ENCODE data around the gene CES3.
"Not testable (repeated sequence)": the region's sequence is repeated elsewhere in the genome, so short reads cannot be mapped to it uniquely, and the experiment has no call there.

Gene CES3

DNA sequence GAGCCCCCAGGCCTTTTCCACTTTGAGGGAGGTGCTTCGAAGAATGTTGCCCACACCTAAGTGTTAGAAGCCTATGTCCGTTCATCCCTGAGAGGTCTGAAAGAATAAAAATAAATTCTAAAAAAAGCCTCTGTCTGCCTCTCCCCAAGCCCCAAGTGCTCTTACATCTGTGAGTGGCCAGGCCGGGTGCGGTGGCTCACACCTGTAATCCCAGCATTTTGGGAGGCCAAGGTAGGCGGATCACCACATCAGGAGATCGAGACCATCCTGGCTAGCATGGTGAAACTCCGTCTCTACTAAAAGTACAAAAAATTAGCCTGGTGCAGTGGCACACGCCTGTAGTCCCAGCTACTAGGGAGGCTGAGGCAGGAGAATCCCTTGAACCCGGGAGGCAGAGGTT lies 16.1 kb upstream of the CES3 start:
- not testable (repeated sequence) for DNase-seq (ENCODE audit: low read depth in 2 of 2)

DNA sequence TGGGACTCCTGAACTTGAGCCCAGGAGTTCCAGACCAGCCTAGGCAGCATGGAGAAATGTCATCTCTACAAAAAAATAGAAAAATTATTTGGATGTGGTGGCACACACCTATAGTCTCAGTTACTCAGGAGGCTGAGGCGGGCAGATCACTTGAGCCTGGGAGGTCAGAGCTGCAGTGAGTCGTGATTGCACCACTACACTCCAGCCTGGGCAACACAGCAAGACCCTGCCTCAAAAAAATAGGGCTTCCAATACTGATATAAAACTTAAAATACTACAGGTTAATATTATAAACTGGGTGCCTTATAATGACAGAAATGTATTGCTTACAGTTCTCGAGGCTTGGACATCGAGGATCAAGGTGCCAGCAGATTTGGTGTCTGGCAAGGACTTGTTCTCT lies 15.1 kb upstream of the CES3 start:
- DNase-seq (ENCODE audit: low read depth in 2 of 2), result no peak

DNA sequence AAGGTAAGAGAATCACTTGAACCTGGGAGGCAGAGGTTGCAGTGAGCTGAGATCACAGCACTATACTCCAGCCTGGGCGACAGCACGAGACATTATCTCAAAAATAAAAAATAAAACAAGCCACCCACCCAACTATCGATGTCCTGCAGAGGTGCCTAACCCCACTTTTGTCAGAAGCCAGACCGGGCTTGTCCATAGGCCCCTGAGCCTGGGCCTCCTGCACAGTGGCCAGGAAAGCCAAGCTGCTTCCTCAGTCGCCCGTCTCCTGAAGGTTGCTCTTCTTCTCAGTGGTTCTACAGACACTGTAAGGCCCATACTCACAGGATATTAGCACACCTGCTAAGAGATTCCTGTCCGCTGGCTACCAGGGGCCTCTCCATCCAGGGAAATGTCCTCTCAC lies 14.5 kb upstream of the CES3 start:
- no peak for DNase-seq (ENCODE audit: low read depth in 2 of 2)

DNA sequence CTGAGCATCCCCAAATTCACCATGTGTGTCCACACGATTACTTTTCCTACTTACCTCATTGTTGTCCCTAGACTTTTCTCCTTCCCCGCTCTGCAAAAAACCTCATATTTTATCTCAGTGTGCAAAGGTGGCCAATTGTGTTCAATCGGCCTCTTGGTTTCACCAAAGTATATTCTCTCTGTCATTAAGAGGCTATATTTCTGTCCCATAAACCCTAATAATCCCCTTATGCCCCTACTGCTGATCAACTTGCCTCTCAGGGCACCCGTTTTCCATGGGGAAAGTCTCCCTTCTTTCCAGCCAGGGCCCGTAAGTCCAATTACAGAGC lies 14.1 kb upstream of the CES3 start:
- DNase-seq (ENCODE audit: low read depth in 2 of 2), result no peak

DNA sequence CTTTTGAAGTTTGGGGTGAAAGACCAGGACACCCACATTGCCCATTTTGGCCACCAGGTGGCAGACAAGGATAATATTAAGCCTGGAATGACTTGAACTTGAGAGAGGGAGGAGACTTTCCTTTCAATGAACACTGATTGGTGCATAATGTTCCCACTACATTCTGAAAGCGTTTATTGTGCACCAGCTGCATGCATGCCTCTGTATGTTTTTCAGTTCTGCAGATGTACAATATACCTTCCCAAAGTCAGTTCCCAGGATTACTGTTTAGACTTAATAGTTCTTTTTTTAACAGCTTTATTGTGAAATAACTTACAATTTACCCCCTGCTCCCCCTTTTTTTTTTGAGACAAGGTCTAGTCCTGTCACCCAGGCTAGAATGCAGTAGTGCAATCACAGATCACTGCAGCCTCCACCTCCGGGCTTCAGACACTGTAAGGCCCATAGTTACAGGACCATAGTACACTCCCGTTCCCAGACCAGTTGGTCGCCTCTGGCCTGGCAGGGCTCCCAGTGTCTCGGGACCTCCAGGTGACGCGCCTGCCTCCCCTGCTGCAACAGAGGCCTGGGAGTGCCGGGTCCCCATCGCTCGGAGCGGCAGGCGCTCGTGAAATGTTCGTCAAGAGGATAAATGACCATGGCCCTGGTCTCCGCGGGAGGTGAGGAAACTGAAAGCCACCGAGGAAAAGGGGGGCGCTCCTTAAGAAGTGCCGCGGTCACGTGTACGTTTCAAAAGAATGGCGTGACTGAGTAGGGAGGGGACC lies 13.6 kb upstream of the CES3 start:
- peak; percentile 75 to 84 for DNase-seq (ENCODE audit: low read depth in 2 of 2)

DNA sequence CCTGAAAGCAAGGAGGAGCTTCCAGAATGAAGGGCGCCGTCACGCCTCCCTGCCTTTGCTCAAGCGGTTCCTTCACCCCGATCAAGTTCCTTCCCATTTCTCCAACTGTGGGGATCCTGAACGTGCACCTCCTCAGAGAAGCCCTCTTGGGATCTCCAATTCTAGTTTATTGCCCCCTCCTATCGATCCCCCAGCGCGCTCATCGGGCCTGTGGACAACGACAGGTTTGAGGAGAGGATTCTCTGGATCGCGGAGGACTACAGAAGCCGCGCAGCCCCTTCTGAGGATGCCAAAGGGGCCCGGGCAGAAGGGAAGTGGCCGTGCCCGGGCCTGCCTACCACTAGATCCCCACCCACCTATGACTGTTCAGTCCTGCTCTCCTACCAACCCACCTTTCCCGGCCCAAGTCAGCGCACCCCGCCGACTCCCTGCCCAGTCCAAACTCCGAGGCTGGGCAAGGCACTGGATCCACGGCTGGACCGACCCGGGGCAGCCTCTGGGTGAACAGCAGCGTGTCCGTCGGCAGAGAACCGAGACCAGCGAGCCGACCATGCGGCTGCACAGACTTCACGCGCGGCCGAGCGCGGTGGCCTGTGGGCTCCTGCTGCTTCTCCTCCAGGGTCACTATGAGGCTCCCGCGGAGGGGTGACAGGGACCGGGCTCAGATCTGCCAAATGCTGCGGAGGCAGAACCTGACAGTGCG lies 12.8 kb upstream of the CES3 start:
- no peak for DNase-seq (ENCODE audit: low read depth in 2 of 2)

DNA sequence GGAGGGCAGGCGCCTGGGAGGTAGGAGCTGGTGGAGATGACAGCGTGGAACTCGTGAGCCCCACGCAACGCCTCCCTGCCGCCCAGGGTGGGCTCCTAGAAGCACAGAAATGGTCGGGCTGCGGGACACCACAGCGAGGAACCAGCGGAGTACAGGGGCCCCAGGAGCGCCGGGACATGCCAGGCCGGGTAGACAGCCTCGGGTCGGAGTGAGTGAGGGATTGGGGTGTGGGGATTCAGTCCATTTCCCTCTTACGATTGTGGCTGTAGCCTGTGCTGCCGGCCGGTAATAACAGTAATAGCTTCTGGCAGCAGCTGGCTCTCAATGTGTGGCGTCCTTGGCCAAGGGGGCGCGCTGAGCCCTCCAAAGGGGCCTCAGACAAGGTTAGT lies 12.2 kb upstream of the CES3 start:
- no peak for DNase-seq (ENCODE audit: low read depth in 2 of 2)

DNA sequence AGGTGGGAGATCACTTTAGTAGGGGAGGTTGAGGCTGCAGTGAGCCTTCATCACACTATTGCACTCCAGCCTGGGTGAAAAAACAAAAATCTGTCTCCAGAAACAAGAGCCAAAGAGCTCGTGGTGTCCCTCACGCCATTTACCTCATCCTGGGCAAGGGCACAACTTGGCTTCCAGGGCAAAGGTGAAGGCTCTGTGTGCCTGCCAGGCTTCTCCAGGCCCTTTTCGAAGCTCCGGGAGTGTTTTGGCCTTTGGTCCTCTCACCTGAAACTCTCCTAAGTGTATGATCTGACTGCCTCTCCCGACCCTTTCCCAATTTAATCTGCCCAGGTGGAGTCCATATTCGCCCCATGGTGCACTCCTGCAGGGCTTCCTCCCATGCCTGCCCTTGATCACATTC lies 11.6 kb upstream of the CES3 start:
- no peak for DNase-seq (ENCODE audit: low read depth in 2 of 2)

DNA sequence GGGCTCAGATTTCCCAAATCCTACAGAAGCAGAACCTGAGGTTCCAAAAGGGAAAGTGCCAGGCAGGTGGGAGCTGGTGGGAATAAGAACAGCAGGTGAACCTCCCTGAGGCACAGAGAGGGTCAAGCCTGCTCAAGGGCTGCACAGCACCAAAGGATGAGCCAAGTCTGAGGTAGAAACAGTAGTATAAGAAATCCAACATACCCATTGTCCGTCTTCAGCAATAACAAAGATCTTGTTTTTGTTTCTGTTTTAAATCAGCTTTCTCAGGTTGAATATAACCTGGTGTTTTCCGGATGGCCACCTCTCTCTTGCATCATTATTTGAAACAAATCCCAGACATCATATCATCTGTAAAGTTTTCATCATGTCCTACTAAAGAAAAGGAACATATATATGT lies 10.6 kb upstream of the CES3 start:
- no peak for DNase-seq (ENCODE audit: low read depth in 2 of 2)

DNA sequence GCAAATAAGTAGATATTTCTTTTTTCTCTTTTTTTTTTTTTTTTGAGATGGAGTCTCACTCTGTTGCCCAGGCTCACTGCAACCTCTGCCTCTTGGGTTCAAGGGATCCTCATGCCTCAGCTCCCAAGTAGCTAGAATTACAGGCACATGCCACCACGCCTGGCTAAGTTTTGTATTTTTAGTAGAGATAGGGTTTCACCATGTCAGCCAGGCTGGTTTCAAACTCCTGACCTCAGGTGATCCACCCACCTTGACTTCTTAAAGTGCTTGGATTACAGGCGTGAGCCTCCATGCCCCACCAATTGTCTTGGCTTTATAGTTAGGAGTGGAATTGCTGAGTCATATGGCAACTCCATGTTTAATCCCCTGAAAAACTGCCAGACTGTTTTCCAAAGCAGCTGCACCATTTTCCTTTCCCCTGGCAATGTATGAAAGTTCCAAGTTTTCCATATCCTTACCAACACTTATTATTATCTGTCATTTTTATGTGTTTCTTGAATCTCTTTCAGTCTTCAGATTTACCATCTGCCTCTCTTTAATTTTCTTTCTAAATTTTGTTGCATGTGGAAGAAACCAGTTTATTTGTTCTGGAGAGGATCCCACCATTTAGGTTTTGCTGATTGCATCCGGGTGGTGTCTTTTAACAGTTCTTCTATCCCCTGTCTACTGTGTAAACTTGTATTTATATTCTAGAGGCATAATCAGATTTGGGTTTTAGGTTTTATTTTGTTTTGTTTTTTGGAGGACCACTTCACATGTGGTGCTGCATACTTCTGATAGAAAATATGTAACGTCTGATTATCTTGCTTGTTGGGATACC lies 9.9 kb upstream of the CES3 start:
- DNase-seq (ENCODE audit: low read depth in 2 of 2), result no peak

DNA sequence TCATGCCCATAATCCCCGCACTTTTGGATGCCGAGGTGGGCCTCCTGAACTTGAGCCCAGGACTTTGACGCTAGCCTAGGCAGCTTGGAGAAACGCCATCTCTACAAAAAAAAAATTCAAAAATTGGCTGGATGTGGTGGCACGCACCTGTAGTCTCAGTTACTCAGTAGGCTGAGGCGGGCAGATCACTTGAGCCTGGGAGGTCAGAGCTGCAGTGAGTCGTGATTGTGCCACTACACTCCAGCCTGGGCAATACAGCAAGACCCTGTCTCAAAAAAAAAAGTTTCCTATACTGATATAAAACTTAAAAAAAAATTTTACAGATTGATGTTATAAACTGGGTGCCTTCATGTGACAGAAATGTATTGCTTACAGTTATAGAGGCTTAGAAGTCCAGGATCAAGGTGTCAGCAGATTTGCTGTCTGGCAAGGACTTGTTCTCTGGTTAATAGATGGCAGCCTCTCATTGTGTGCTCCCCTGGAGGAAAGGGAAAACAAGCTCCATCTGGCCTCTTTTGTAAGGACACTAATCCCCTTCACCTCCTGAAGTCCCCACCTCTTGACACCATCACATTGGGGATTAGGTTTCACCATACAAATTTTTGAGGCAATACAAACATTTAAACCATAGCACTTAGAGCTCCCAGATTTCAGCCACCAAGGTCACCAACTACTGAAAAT lies 8.5 kb upstream of the CES3 start:
- no peak for DNase-seq (ENCODE audit: low read depth in 2 of 2)

DNA sequence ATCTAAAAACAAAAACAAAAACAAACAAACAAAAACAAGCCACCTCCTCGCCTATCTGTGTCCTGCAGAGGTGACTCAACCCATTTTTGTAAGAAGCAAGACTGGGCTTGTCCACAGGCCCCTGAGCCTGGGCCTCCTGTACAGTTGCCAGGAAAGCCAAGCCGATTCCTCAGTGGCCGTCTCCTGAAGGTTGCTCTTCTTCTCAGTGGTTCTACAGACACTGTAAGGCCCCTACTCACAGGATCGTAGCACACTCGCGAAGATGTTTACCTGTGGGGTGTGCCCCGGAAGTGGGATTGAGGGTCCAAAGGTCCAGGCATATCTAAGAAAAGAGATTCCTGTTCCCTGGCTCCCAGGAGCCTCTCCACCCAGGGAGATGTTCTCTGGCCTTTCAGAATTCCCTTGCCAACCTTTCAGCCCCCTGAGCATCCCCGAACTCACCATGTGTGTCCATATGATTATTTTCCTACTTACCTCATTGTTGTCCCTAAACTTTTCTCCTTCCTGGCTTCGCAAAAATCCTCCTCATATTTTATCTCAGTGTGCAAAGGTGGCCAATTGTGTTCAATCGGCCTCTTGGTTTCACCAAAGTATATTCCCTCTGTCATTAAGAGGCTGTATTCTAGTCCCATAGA lies 7.5 kb upstream of the CES3 start:
- DNase-seq (ENCODE audit: low read depth in 2 of 2), result no peak

DNA sequence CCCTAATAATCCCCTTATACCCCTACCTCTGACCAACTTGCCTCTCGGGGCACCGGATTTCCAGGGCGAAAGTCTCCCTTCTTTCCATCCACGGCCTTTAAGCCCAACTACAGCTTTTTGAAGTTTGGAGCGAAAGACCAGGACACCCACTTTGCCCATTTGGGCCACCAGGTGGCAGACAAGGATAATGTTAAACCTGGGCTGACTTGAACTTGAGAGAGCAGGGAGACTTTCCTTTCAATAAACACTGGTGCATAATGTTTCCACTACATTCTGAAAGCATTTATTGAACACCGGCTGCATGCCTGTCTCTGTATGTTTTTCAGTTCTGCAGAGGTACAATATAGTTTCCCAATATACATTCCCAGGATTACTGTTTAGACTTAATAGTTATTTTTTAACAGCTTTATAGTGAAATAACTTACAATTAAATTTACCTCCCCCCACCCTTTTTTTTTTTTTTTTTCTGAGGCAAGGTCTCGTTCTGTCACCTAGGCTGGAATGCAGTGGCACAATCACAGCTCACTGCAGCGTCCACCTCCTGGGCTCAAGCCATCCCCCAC lies 6.9 kb upstream of the CES3 start:
- peak; percentile 70 to 77 for DNase-seq (ENCODE audit: low read depth in 2 of 2)

DNA sequence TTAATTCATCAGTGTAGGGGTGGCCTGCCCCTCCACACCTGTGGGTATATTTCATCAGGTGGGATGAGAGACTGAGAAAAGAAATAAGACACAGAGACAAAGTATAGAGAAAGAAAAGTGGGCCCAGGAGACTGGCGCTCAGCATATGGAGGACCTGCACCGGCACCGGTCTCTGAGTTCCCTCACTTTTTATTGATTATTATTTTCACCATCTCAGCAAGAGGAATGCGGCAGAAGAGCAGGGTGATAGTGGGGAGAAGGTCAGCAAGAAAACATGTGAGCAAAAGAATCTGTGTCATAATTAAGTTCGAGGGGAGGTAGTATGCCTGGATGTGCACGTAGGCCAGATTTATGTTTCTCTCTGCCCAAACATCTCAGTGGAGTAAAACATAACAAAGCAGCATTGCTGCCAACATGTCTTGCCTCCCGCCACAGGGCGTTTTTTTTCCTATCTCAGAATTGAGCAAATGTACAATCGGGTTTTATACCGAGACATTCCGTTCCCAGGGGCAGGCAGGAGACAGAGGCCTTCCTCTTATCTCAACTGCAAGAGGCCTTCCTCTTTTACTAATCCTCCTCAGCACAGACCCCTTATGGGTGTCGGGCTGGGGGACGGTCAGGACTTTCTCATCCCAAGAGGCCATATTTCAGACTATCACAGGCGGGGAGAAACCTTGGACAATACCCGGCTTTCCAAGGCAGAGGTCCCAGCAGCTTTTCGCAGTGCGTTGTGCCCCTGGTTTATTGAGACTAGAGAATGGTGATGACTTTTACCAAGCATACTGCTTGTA lies 5.5 kb upstream of the CES3 start:
- not testable (repeated sequence) for DNase-seq (ENCODE audit: low read depth in 2 of 2)

DNA sequence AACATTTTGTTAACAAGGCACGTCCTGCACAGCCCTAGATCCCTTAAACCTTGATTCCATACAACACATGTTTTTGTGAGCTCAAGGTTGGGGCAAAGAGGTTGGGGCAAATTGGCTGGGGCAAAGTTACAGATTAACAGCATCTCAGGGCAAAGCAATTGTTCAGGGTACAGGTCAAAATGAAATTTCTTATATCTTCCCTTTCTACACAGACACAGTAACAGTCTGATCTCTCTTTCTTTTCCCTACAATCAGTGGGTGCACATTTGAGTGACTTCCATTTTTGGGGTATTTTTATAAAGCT lies 5.0 kb upstream of the CES3 start:
- not testable (repeated sequence) for DNase-seq (ENCODE audit: low read depth in 2 of 2)

DNA sequence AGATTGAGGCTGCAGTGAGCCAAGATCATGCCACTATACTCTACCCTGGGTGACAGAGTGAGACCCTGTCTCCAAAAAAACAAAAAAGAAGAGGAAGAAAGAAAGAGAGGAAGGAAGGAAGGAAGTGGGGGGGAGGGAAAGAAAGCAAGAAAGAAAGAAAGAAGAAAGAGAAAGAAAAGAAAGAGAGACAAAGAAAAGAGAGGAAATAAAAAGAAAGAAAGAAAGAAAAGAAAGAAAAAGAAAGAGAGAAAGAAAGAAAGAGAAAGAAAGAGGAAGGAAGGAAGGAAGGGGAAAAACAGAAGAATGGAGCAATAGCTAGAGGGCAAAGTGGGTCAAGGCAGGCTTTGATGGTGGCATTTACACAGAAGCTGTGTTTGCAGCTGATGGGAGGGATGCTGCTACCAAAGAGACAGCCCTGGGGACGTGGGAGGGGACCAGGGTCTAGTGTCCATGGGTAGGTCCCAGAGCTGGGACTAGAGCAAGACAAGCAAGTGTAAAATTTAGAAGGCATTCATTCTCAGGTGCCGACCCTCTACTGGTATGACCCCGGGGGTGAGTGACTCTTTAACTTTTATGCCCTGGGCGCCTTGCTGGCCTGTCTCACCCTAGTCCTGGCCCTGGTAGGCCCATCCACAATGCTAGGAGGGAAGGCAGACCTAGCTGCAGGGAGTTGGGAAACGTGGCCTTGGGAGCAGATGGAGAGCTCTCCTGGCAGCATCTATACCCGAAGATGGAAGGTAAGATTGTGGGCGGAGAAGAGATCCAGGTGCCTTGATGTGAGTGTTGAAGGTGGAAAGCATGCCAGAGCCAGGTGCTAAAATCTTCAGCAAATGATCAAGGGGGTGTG lies 2.0 kb upstream of the CES3 start:
- DNase-seq (ENCODE audit: low read depth in 2 of 2), result no peak

DNA sequence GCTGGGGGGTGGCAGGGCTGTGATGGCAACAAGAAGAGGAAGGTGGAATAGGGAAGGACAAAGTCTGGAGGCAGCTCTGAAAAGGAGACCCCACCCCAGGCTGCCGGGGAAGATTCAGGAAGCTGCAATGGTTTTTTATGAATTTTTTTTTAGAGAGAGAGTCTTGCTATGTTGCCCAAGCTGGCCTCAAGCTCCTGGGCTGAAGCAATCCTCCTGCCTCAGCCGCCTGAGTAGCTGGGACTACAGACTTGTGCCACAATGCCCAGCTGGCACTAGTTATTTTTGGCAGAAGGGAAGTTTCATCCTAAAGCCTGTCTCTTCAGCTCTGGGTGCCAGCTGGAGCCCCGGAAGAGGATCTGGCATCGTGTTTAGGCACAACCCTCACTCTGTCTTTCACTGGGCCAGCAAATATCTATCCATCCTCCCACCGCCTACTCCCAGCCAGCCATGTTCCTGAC lies 1.3 kb upstream of the CES3 start:
- DNase-seq (ENCODE audit: low read depth in 2 of 2), result no peak

DNA sequence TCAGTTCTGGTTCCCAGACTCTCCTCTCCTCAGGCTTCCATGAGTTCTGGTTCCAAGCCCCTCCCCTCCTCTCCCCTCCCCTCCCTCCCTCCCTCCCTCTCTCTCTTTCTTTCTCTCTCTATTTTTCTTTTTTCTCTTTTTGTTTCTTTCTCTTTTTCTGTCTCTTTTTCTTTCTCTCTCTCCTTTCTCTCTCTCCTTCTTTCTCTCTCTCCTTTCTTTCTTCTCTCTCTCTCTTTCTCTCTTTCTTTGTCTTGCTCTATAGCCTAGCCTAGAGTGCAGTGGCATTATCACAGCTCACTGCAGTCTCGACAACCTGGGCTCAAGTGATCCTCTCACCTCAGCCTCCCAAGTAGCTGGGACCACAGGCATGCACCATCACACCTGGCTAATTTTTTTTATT lies 796 bp upstream of the CES3 start:
- no peak for DNase-seq (ENCODE audit: low read depth in 2 of 2)

DNA sequence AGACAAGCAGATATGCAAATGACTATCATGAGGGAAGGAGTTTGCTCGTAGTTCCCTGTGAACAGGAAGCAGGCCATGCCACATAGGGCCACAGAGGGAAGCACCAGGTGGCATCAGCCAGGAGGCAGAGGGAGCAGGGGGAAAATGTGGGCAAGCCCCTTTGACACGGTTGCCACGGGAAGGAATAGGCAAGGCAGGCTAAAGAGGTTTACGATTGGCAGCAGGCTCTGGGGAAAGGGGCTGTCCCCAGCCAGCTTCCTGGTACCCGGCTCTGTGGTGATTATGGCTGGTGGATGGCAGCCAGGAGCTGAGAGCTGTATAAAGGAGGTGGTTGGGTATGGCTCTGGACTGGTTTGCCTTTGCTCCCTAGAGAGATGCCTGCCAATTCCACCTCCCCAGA lies 848 bp downstream of the CES3 start:
- no peak for DNase-seq (ENCODE audit: low read depth in 2 of 2)

DNA sequence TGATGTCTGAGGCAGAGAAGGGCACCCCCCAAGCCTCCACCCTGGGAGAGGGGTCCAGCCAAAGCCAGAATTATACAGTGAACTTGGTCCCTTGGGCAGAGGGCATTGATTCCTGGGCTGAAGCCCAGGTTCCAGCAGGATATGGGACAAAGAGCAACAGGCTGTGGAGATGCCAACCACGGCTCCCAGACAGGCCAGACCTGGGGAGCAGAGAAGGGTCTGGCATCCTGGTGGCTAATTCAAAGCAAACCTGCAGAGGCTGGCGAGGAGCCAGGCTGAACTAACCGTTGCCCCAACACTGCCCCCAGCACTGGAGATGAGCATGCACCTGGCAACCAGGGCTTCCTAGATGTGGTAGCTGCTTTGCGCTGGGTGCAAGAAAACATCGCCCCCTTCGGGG lies 3.0 kb downstream of the CES3 start:
- DNase-seq (ENCODE audit: low read depth in 2 of 2), result no peak

All from activated CD4-positive, alpha-beta T cell treated with anti-CD3 and anti-CD28 coated beads for 24 hours (primary cell).